BJ (cell line): ENCODE results near the gene TBC1D10A. TPM values are rescaled to one million over a fixed set of nuclear protein-coding genes. Genes with fewer than 3 reads are reported as not detected.

ENCODE experiments used
- CTCF ChIA-PET: fragments of 350-600 bp; formaldehyde crosslinking; extraction: SDS; loops from one replicate; lab custom pipeline; 2021; ENCODE audit warnings: antibody characterized with exemption, inconsistent platforms; lab: Yijun Ruan, JAX
- POLR2A ChIA-PET: fragments of 300-600 bp; sonication (Branson Sonifier 250); formaldehyde crosslinking; extraction: SDS; loops from one replicate; lab custom pipeline; 2021; ENCODE audit warnings: antibody characterized with exemption; lab: Charles Lee
- DNase-seq: peaks from one replicate; pipeline ENCODE4 v3.0.0-alpha.2; 2011; ENCODE audit warnings: low read depth
- H3K27me3 ChIP-seq: 2 replicates; pipeline ENCODE4 v1.6.0; 2011; ENCODE audit warnings: low read length; ENCODE audit not compliant: control insufficient read depth, insufficient read depth
- H3K36me3 ChIP-seq: 2 replicates; pipeline ENCODE4 v1.5.1; 2011; ENCODE audit warnings: low read length; ENCODE audit not compliant: control insufficient read depth, insufficient read depth
- H3K4me3 ChIP-seq: 2 replicates; pipeline ENCODE4 v1.5.1; 2011; ENCODE audit warnings: low read depth, mild to moderate bottlenecking, control low read depth, low read length
- CTCF ChIP-seq: IDR thresholded peaks from 2 replicates; pipeline ENCODE4 v1.5.1; 2011; ENCODE audit warnings: low read depth, mild to moderate bottlenecking, control low read depth, inconsistent platforms, low read length, moderate library complexity; ENCODE audit not compliant: insufficient read depth
- polyA plus RNA-seq: library from polyadenylated mRNA; depleted of rRNA; stranded (reverse); fragments of >200 nt; gene quantifications from 2 replicates; pipeline ENCODE4 v1.2.3, GENCODE V29; 2011

Gene TBC1D10A
- polyA plus RNA-seq, 1 experiment = 22.1 TPM

GRCh38 chr22:30365891-30366290 lies 39.1 kb upstream of the TBC1D10A start:
- no peak for TF ChIP-seq CTCF
- ChIA-PET CTCF (interaction anchor here (1.4 to 2.6 kb wide), 2 partner anchors 78 to 111 kb away, joined by 4 to 7 read pairs; no protein-coding TSS in a partner anchor), POLR2A (no interaction called here)
- Histone ChIP-seq H3K4me3 (no peak overlapping the region), H3K36me3 (peaks cover 5% of the 10 kb centered on the region), H3K27me3 (no peaks in the 10 kb centered on the region)
- DNase-seq = no peak

GRCh38 chr22:30362651-30363281 lies 36.0 kb upstream of the TBC1D10A start:
- DNase-seq = no peak
- H3K4me3 ChIP-seq = no peak overlapping the region
- CTCF ChIA-PET = interaction anchor here (1.2 kb wide), 1 partner anchor 75 kb away, joined by 4 read pairs; no protein-coding TSS in a partner anchor
- peaks cover 5% of the 10 kb centered on the region for H3K36me3 ChIP-seq
- TF ChIP-seq CTCF = no peak
- POLR2A ChIA-PET = no interaction called here
- H3K27me3 ChIP-seq = no peaks in the 10 kb centered on the region

- peaks cover 5% of the 10 kb centered on the region for H3K36me3 ChIP-seq
- H3K4me3 ChIP-seq = no peak overlapping the region
- no peak for TF ChIP-seq CTCF
- H3K27me3 ChIP-seq = no peaks in the 10 kb centered on the region
- no peak for DNase-seq
- CTCF ChIA-PET = no interaction called here
- POLR2A ChIA-PET = no interaction called here
These were observed 35.3 kb upstream of the TBC1D10A start for GRCh38 chr22:30361916-30362650.

GRCh38 chr22:30358541-30358940 lies 31.8 kb upstream of the TBC1D10A start:
- DNase-seq = no peak
- H3K36me3 ChIP-seq = 0 out of 2 replicates have a peak, but pooled peaks cover 1% of the 10 kb centered on the region
- no peak overlapping the region for H3K4me3 ChIP-seq
- no peak for TF ChIP-seq CTCF
- POLR2A ChIA-PET = no interaction called here
- no peaks in the 10 kb centered on the region for H3K27me3 ChIP-seq
- CTCF ChIA-PET = interaction anchor here (0.7 to 2.1 kb wide), 3 partner anchors 15 to 34 kb away, joined by 3 to 6 read pairs (median 3); no protein-coding TSS in a partner anchor

GRCh38 chr22:30357650-30358215 lies 31.0 kb upstream of the TBC1D10A start:
- TF ChIP-seq CTCF = no peak
- DNase-seq = no peak
- H3K36me3 ChIP-seq = 0 out of 2 replicates have a peak, but pooled peaks cover 1% of the 10 kb centered on the region
- ChIA-PET POLR2A (no interaction called here), CTCF (interaction anchor here (0.6 to 2.1 kb wide), 5 partner anchors 16 to 780 kb away, joined by 3 to 6 read pairs (median 3); no protein-coding TSS in a partner anchor)
- H3K4me3 ChIP-seq = no peak overlapping the region; the same call in 1 of the 2 replicates
- no peaks in the 10 kb centered on the region for H3K27me3 ChIP-seq
